ENCODE data around the gene CORO7.

CORO7 gene

GRCh38 chr16:4433914-4434787 lies 17.8 kb upstream of the CORO7 start:
- no peak overlapping the region for H3K27ac ChIP-seq (ENCODE audit: low read depth, low read length, poor library complexity, severe bottlenecking)
- H3K9me3 ChIP-seq (ENCODE audit: low read length): no peaks in the 10 kb centered on the region
- no peak overlapping the region for H3K4me2 ChIP-seq (ENCODE audit: low read length)
- H3K4me3 ChIP-seq (ENCODE audit: low read depth, low read length, poor library complexity, severe bottlenecking): no peak overlapping the region
- no peaks in the 10 kb centered on the region for H3K9me2 ChIP-seq (ENCODE audit: low read depth, low read length)
- H3K4me1 ChIP-seq (ENCODE audit: insufficient read depth, low read length, severe bottlenecking): no peaks in the 10 kb centered on the region
- H3K9ac ChIP-seq (ENCODE audit: low read length): no peak overlapping the region
- H3F3A ChIP-seq (ENCODE audit: insufficient read depth, low read length): no peaks in the 10 kb centered on the region
- peaks cover 95% of the 10 kb centered on the region for H3K36me3 ChIP-seq (ENCODE audit: insufficient read depth, low read length)
- no peaks in the 10 kb centered on the region for H3K27me3 ChIP-seq (ENCODE audit: insufficient read depth, low read length)
- H3K79me2 ChIP-seq (ENCODE audit: insufficient read depth, low read length): no peaks in the 10 kb centered on the region
- no peaks in the 10 kb centered on the region for H4K20me1 ChIP-seq (ENCODE audit: insufficient read depth, low read length)
- TF ChIP-seq, protein P1, sequence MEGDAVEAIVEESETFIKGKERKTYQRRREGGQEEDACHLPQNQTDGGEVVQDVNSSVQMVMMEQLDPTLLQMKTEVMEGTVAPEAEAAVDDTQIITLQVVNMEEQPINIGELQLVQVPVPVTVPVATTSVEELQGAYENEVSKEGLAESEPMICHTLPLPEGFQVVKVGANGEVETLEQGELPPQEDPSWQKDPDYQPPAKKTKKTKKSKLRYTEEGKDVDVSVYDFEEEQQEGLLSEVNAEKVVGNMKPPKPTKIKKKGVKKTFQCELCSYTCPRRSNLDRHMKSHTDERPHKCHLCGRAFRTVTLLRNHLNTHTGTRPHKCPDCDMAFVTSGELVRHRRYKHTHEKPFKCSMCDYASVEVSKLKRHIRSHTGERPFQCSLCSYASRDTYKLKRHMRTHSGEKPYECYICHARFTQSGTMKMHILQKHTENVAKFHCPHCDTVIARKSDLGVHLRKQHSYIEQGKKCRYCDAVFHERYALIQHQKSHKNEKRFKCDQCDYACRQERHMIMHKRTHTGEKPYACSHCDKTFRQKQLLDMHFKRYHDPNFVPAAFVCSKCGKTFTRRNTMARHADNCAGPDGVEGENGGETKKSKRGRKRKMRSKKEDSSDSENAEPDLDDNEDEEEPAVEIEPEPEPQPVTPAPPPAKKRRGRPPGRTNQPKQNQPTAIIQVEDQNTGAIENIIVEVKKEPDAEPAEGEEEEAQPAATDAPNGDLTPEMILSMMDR (IDR thresholded peaks at IDR 0.05; ENCODE audit: low read length): no peak
- TF ChIP-seq EZH2 (IDR thresholded peaks at IDR 0.05; ENCODE audit: borderline replicate concordance, low read length): no peak
- no peak overlapping the region for H2AFZ ChIP-seq (ENCODE audit: low read length)

DNA sequence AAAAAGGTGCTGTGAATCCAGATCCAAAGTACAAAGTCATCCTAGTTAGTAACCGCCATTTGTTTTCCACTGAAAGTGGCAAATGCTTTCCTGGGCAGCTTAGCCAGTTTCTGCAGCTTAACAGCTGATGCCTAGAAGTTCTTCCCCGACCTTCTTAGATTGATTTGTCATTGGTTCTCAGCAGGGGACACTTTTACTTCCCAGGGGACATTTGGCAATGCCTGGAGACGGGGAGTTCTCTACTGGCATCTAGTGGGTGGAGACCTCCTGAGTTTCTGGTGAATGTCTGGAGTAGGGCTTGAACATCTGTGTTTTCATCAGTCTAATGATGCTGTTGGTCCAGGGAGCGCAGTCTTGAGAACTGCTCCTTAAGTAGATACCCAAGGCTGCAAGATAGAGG lies 16.8 kb upstream of the CORO7 start:
- H3F3A ChIP-seq (ENCODE audit: insufficient read depth, low read length): no peaks in the 10 kb centered on the region
- TF ChIP-seq, protein P1 (IDR thresholded peaks at IDR 0.05; ENCODE audit: low read length): no peak
- TF ChIP-seq EZH2 (IDR thresholded peaks at IDR 0.05; ENCODE audit: borderline replicate concordance, low read length): no peak
- no peaks in the 10 kb centered on the region for H3K9me3 ChIP-seq (ENCODE audit: low read length)
- no peaks in the 10 kb centered on the region for H4K20me1 ChIP-seq (ENCODE audit: insufficient read depth, low read length)
- H3K9me2 ChIP-seq (ENCODE audit: low read depth, low read length): no peaks in the 10 kb centered on the region
- peaks cover 5% of the 10 kb centered on the region for H3K79me2 ChIP-seq (ENCODE audit: insufficient read depth, low read length)
- H3K27ac ChIP-seq (ENCODE audit: low read depth, low read length, poor library complexity, severe bottlenecking): no peak overlapping the region
- H3K4me1 ChIP-seq (ENCODE audit: insufficient read depth, low read length, severe bottlenecking): no peaks in the 10 kb centered on the region
- H3K4me3 ChIP-seq (ENCODE audit: low read depth, low read length, poor library complexity, severe bottlenecking): no peak overlapping the region
- peaks cover 92% of the 10 kb centered on the region for H3K36me3 ChIP-seq (ENCODE audit: insufficient read depth, low read length)
- H2AFZ ChIP-seq (ENCODE audit: low read length): no peak overlapping the region
- H3K9ac ChIP-seq (ENCODE audit: low read length): no peak overlapping the region
- H3K4me2 ChIP-seq (ENCODE audit: low read length): no peak overlapping the region
- H3K27me3 ChIP-seq (ENCODE audit: insufficient read depth, low read length): no peaks in the 10 kb centered on the region

GRCh38 chr16:4431023-4431422 lies 14.6 kb upstream of the CORO7 start:
- Histone ChIP-seq H2AFZ (ENCODE audit: low read length) (no peak overlapping the region), H3F3A (ENCODE audit: insufficient read depth, low read length) (no peaks in the 10 kb centered on the region), H3K4me1 (ENCODE audit: insufficient read depth, low read length, severe bottlenecking) (peaks cover 13% of the 10 kb centered on the region), H3K27ac (ENCODE audit: low read depth, low read length, poor library complexity, severe bottlenecking) (no peak overlapping the region), H3K79me2 (ENCODE audit: insufficient read depth, low read length) (peaks cover 26% of the 10 kb centered on the region), H3K9me3 (ENCODE audit: low read length) (no peaks in the 10 kb centered on the region), H3K27me3 (ENCODE audit: insufficient read depth, low read length) (no peaks in the 10 kb centered on the region), H4K20me1 (ENCODE audit: insufficient read depth, low read length) (no peaks in the 10 kb centered on the region), H3K4me2 (ENCODE audit: low read length) (no peak overlapping the region), H3K4me3 (ENCODE audit: low read depth, low read length, poor library complexity, severe bottlenecking) (no peak overlapping the region), H3K9me2 (ENCODE audit: low read depth, low read length) (no peaks in the 10 kb centered on the region), H3K9ac (ENCODE audit: low read length) (no peak overlapping the region), H3K36me3 (ENCODE audit: insufficient read depth, low read length) (peaks cover 72% of the 10 kb centered on the region)
- TF ChIP-seq, protein P1 (IDR thresholded peaks at IDR 0.05; ENCODE audit: low read length): no peak
- TF ChIP-seq EZH2 (IDR thresholded peaks at IDR 0.05; ENCODE audit: borderline replicate concordance, low read length): no peak
